ENCODE measurements around the gene NDUFB4.
A peak's percentile ranks its signal among the peaks of the same experiment; 100 is the strongest.

NDUFB4 gene

DNA sequence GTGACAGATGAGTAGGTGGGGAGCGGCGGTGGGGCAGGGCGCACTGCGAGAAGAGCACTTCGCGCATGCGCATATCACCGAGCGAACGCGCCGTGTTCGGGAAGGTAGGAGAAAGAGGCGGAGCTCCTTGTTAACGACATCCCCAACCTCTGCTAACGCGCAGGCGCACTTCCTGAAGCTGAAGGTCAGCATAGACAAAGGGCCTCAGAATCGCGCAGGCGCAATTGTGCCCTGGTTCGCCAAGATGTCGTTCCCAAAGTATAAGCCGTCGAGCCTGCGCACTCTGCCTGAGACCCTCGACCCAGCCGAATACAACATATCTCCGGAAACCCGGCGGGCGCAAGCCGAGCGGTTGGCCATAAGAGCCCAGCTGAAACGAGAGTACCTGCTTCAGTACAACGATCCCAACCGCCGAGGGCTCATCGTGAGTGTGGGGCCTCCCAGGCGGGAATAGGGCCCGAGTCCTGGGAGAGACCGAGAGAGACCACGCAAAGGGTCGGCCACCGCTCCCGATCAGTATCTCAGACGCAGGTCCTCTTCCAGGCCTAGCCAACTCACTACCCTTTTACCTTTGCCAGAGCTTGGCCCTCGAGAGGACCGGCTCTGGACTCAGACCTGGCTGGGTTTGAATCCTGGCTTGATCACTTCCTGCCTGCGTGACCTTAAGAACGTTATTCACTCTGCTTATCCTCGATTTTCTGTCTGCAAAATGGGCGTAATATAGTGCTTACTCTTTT is at the start of gene NDUFB4:
Gene NDUFB4 (plus strand): TSS at position 221 of the 737 bp plus-strand sequence. CDS start 24 bp downstream, at position 245.
- peak; percentile 97 to 98 for DNase-seq

DNA sequence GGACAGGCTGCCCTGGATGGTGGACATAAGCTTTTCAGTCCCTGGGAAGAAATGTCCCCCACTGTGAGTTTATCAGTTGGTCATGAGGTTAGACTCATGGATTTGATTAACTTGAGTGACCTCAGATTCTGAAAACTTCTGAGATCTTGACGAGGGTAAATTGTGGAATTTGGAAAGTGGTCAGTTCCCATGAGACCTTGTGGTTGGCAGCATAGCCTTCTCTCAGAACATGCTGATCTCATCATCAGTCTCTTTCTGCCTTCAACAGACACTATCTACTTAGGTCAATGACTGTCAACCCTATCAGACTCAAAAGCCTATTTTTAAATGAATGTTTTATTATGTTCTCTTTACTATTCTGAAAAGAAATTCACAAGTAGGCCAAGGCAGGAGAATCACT is 45.6 kb upstream of the NDUFB4 start:
- no peak for DNase-seq

GRCh38 chr3:120552184-120553172 is 43.7 kb upstream of the NDUFB4 start:
- DNase-seq = no peak

GRCh38 chr3:120554812-120555606 is 41.1 kb upstream of the NDUFB4 start:
- no peak for DNase-seq

DNA sequence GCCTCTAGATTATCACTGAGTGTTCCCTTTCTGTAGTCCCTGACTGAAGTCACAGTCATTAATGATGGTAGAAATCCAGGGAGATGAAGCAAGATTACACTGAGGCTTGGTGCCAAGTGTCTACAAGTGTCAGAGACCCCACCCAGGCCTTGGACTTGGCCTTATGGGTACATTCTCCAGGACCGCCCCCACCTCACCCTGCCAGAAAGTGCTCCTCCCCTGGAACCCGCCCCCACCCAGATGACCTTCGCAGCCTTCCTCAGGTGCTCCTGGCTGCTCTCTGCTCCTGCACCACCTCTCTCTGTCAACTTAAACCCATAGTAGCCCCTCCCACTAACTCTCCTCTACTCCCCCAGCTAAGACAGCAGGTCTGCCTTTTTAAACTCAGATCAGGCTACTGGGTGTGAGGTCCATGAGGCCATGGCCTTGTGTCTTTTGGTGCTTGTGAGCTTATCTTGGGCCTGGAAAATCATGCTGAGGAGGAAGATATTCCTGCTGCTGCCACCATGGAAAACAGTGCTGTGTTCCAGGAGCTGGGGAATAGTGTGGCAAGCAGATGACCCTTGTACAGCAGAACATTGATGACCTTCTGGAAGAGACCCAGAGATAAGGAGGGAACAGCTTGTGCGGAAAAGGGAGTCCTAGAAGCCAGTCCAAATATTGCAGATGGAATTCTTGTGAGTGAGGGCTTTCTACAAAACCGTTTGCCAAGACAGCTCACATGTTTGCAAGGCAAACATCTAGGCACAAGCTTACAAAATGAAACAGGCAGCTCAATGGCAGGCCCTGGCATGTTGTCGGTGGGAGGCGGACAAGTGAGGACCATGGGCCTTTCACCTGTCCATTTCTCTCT is 40.3 kb upstream of the NDUFB4 start:
- DNase-seq = no peak

GRCh38 chr3:120557115-120557514 is 39.0 kb upstream of the NDUFB4 start:
- DNase-seq = no peak

DNA sequence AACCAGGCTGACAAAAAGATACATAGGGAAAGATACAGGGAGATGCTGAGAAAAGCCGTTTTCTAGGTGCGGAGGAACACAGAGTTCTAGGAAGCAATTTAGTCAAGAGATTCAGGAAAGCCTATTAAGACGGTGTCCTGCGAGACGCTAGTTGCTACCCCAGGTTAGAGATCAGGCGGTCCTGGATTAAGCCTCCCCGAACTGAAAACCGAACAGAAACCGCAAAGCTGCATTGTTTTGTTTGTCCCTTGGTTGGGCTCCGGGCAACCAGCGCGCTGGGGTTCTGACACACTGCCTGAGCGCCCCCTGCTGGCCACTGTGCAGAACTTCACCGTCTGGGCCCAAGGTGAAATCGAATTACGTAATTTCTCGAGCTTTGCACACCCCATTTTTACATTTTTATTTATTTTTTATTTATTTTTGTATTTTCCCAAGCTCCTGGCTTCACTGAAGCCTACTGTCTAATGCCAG is 37.3 kb upstream of the NDUFB4 start:
- DNase-seq = peak; percentile 66 to 84

DNA sequence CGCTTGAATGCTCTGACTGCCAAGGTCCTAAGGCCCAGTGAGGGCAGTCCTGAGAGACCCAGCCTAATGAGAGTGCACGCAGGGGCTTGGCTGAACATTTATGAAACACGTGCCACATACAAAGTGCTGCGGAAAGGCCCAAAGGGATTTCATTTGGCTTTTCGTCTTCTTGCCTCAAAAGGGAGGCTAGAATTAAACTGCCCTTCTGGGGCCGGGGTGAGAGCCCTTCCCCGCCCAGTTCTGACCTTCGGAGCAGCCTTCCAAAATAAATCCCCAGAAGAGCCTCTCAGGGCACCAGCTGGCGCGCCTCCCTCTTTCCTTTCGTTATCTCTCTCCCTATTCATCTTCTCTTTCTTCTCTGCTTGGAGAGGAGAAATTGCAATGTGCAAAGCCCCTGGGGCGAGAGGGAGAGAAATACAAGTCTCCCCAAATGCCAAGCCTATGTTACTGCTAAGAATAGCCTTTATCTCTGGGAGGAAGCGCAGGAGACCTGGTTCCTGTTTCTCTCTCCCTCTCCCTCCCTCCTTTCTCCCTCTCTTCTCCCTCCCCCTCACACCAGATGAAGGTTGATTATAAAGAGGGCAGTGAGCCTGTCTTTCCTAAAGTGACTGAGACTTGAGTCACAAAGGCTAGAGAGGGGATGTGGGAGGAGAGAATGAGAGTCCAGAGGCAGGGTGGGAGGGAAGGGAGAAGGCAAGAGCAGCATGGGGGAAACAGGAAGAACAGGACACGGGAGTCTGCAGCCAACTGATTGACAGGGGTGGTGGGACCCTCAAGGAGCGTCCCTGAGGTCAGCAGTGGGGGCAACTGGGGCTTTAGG is 36.7 kb upstream of the NDUFB4 start:
- peak; percentile 15 to 45 for DNase-seq

DNA sequence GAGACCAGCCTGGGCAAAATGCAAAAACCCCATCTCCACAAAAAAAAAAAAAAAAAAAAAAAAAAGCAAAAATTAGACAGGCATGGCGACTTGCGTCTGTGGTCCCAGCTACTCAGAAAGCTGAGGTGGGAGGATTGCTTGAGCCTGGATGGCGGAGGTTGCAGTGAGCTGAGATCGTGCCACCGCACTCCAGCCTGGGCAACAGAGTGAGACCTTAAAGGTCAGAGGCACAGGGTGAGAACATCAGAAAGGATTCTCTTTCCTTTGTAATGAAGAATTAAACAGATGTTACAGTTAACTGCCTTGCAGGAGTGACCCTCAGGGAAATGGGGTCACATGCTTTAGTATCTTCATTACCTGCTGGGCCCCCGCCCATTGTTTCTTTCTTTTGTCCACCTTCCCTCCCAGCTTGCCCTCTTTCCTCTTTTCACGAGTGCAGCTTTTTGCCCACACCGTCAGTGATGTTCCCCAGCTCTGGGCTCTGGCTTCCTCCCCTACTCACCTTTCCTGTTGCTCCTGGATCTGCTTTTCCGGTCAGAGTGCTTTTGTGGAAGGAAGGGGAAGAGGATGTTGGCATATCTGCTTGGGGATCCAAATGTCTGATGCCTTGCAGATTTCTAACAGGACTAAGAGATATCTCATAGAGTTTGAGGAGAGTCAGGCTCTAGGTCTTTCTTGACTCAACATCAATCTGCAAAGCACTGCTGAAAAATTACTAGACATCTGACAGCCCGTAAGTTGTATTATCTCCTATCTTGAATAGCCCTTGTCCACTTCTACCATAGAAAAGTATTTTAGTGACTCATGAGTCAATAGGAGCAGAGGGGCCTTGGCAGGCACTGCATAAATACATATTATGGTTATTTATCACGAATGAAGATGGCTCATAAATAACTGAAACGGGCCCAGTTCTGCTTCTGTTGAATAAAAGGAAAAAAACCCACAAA is 35.6 kb upstream of the NDUFB4 start:
- no peak for DNase-seq

GRCh38 chr3:120561251-120562045 is 34.7 kb upstream of the NDUFB4 start:
- peak; percentile 8 to 64 for DNase-seq

- DNase-seq = no peak
These were observed 32.6 kb upstream of the NDUFB4 start for GRCh38 chr3:120563356-120564022.

DNA sequence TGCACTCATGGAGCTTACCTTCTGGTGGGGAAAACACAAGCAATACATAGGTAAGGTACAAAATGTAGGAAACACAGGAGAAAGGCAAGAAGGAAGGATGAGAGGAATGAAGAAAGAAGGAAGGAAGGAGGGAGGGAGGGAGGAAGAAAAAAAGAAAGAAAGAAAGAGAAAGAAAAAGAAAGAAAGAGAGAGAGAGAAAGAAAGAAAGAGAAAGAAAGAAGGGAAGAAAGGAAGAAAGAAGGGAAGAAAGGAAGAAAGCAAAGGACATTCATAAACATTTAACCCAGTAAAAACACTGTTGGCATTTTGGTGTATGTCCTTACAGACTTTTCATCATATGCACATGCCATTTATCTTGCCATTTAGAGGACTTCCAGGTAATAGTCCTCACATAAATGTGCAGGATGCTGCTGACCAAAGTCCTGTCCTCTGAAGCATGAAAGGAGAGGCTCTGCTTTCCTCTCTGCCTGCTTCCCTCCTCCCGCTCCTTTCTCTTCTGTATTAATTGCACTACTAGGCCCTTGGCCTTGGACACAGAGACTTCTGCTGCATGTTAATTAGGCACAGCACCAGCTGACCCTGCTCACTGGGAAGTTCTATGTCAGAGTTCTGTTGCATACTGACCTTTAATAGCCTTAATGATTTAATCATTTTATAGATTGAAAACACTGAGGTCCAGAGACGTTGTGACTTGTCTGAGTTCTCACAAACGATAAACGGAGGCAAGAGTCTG is 29.7 kb upstream of the NDUFB4 start:
- DNase-seq = no peak

DNA sequence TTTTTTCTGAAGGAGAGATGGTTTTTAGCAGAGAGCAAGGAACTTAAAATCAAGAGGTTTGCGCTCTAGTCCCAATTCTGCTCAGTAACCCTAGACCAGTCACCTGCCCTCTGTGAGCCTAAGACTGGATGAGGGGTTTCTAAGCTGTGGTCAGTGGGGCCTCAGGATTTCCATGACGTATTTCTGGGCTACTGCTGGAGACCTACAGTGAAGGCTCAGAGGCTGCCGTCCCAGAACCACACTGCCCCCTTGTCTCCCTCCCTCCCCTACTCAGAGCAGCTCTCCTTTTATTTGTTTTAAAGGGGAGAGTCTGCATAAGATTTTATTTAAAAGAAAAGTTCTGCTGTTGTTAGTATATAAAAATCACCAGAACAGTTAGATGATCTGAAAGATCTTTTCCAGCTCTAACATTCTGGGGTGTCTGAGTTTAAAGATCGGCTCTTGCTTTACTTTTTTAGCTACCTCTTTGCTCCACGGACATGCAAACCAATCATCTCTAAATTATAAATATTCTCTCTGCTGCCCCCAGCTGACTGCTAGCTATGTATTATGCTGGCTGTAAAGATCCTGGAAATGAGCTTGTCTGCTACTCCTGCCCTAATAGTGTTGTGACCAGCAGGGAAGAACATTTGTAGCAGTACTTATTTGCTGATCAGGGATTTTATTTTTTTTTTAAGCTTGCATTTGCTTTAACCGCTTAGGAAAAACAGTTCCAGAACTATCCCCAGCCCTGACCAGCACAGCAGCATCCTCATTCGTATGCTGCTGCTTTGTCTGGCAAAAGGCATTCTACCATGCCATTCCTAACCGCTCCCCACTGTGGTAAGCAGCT is 28.6 kb upstream of the NDUFB4 start:
- DNase-seq = peak in 1 of 2 experiments; percentile 25

DNA sequence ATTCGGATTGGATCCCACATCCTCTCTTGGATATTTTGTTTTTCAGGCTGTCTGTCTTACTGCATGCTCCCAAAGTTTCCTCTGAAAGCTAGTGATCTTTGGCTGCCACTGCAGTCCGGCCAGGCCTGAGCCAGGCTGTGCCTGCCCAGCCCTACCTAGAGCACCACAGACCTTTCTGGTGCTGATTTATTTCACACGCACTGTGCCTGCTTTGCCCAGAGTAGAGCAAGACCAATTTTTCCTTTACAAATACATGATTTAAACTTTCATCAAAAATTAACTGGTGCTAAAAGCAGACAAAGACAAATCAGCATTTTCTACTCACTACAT is 28.0 kb upstream of the NDUFB4 start:
- DNase-seq = no peak

DNA sequence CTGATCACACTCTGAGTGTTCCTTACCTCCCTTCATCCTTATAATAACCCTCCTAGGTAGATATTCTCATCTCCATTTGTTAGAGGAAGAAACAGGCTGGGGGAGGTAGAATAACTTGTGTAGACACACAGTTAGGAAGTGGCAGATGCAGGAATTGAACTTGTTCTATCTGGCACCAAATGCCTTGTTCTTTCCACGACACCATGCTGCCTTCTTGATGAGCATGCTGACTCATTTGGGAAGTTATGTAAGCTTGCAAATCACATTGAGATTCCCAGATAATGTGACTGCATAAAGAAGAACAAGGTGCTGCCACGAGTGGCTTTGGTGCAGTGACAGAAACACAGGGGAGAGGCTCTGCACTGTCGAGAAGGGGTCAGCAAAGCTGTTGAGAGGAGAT is 27.5 kb upstream of the NDUFB4 start:
- DNase-seq = no peak

DNA sequence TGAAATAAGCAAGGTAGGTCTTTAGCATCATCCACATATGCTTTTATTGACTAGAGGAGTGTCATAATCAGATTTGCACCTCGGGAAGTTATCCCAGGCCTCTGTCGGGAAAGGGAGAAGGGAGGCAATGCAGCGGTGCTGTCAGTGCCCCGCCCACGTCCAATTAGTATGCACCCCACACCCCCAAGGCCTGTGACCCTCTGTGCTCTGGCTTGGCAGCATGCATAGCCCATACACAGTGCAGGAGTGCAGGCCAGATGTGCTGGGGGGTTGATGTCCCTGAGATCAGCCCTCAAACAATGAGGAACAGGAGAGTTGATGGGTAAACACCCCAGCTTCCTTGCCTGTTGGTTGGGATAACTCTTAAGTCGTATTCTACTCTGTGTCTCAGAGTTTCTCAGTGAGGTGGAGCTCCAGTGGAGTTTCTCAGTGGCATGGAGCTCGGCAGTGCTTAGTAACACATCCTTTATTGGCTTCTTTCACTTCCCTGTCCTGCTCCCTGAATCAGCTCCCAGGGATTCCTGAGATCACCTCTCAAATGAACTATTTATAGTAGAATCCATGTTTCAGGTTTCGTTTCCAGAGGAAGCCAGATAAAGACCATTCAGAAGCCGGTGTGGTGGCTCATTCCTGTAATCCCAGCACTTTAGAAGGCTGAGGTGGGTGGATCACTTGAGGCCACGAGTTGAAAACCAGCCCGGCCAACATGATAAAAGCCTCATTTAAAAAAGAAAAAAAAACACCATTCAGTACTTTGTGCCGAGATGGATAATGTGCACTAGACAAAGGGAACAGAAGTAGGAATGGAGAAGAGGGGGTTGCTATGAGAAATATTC is 26.7 kb upstream of the NDUFB4 start:
- no peak for DNase-seq
